ENCODE data around the gene PTGER1. TPM values are rescaled to one million over a fixed set of nuclear protein-coding genes. Genes with fewer than 3 reads are reported as not detected.
A peak's percentile ranks its signal among the peaks of the same experiment; 100 is the strongest.

Gene PTGER1
- total RNA-seq, 2 experiments from 2014 or later = 0.23 TPM; not detected in 1

- no peaks in the 10 kb centered on the region for H4K20me1 ChIP-seq (ENCODE audit: insufficient read depth, low read length)
- intact Hi-C loops (cut with micrococcal nuclease; ENCODE audit: unreplicated experiment) = no loop called here
- BruUV-seq (replicated peaks) = no TSS peak
- peak overlapping the region; percentile 32 for H3K27ac ChIP-seq (ENCODE audit: low read depth, low read length, poor library complexity, severe bottlenecking)
- peaks cover 46% of the 10 kb centered on the region; the same call in 1 of the 2 replicates for H3K79me2 ChIP-seq (ENCODE audit: insufficient read depth, low read depth, low read length)
- peaks cover 63% of the 10 kb centered on the region for H3K4me1 ChIP-seq (ENCODE audit: insufficient read depth, low read length, poor library complexity, severe bottlenecking)
- H3K36me3 ChIP-seq (ENCODE audit: insufficient read depth, low read length) = peaks cover 11% of the 10 kb centered on the region; the same call in 1 of the 2 replicates
- ChIA-PET POLR2A (interaction anchor here (0.6 kb wide), 1 partner anchor 140 kb away, joined by 5 read pairs; no protein-coding TSS in a partner anchor), CTCF (ENCODE audit: unreplicated experiment) (no interaction called here)
- H3K9me2 ChIP-seq (ENCODE audit: insufficient read depth, low read length) = no peaks in the 10 kb centered on the region
- no peak for DNase-seq (ENCODE audit: low spot score)
- peak overlapping the region; percentile 77 for H3K4me2 ChIP-seq (ENCODE audit: low read length)
- no peak overlapping the region for H3K4me3 ChIP-seq (ENCODE audit: low read depth, low read length, poor library complexity, severe bottlenecking)
- no peaks in the 10 kb centered on the region for H3K9me3 ChIP-seq (ENCODE audit: low read length)
- H2AFZ ChIP-seq (ENCODE audit: low read length) = no peak overlapping the region
- no peak for TF ChIP-seq CTCF (conservative IDR thresholded peaks at IDR 0.05; ENCODE audit: low read length)
- no peak for TF ChIP-seq EZH2phosphoT487 (IDR thresholded peaks at IDR 0.05; ENCODE audit: borderline replicate concordance, low read depth, low read length)
These were observed 39.7 kb downstream of the PTGER1 start for GRCh38 chr19:14435320-14436050.

GRCh38 chr19:14434543-14435319 lies 40.4 kb downstream of the PTGER1 start:
- no peaks in the 10 kb centered on the region for H3K9me2 ChIP-seq (ENCODE audit: insufficient read depth, low read length)
- H3K4me1 ChIP-seq (ENCODE audit: insufficient read depth, low read length, poor library complexity, severe bottlenecking) = peaks cover 56% of the 10 kb centered on the region
- ChIA-PET CTCF (ENCODE audit: unreplicated experiment) (no interaction called here), POLR2A (no interaction called here)
- H3K36me3 ChIP-seq (ENCODE audit: insufficient read depth, low read length) = peaks cover 11% of the 10 kb centered on the region; the same call in 1 of the 2 replicates
- H3K4me3 ChIP-seq (ENCODE audit: low read depth, low read length, poor library complexity, severe bottlenecking) = peak overlapping the region; percentile 90
- no peaks in the 10 kb centered on the region for H3K9me3 ChIP-seq (ENCODE audit: low read length)
- peaks cover 38% of the 10 kb centered on the region; the same call in 1 of the 2 replicates for H3K79me2 ChIP-seq (ENCODE audit: insufficient read depth, low read depth, low read length)
- TF ChIP-seq CTCF (conservative IDR thresholded peaks at IDR 0.05; ENCODE audit: low read length) = no peak
- no peak for TF ChIP-seq EZH2phosphoT487 (IDR thresholded peaks at IDR 0.05; ENCODE audit: borderline replicate concordance, low read depth, low read length)
- H3K4me2 ChIP-seq (ENCODE audit: low read length) = peak overlapping the region; percentile 77
- H2AFZ ChIP-seq (ENCODE audit: low read length) = no peak overlapping the region
- no peaks in the 10 kb centered on the region for H4K20me1 ChIP-seq (ENCODE audit: insufficient read depth, low read length)
- H3K27ac ChIP-seq (ENCODE audit: low read depth, low read length, poor library complexity, severe bottlenecking) = peak overlapping the region; percentile 60
- intact Hi-C loops (cut with micrococcal nuclease; ENCODE audit: unreplicated experiment) = no loop called here
- TSS peak; percentile 40 for BruUV-seq (replicated peaks)
- DNase-seq (ENCODE audit: low spot score) = no peak
